GM18517 (cell line): Measurements from ENCODE around the gene DICER1.
"Not testable (repeated sequence)": the region's sequence is repeated elsewhere in the genome, so short reads cannot be mapped to it uniquely, and the experiment has no call there.

ENCODE experiments used
- ATAC-seq: cut with Tn5 transposase; IDR thresholded peaks from one replicate; pipeline ENCODE4 v1.9.1; 2021; ENCODE audit warnings: mild to moderate bottlenecking, moderate library complexity; ENCODE audit not compliant: unreplicated experiment

Gene DICER1

GRCh38 chr14:95185033-95185766 is 27.9 kb upstream of the DICER1 start:
- no peak for ATAC-seq

GRCh38 chr14:95184413-95184790 is 27.1 kb upstream of the DICER1 start:
- no peak for ATAC-seq

- no peak for ATAC-seq
Measured at GRCh38 chr14:95183532-95184412, 26.4 kb upstream of the DICER1 start.

- ATAC-seq = no peak
Measured at GRCh38 chr14:95183082-95183481, 25.8 kb upstream of the DICER1 start.

GRCh38 chr14:95182379-95182778 is 25.1 kb upstream of the DICER1 start:
- no peak for ATAC-seq

- ATAC-seq = no peak
Measured at GRCh38 chr14:95180966-95181741, 23.8 kb upstream of the DICER1 start.

- ATAC-seq = not testable (repeated sequence)
Measured at GRCh38 chr14:95175670-95176069, 18.3 kb upstream of the DICER1 start.

- no peak for ATAC-seq
Measured at GRCh38 chr14:95174184-95174792, 17.0 kb upstream of the DICER1 start.

GRCh38 chr14:95173518-95173917 is 16.2 kb upstream of the DICER1 start:
- no peak for ATAC-seq

- no peak for ATAC-seq
Measured at GRCh38 chr14:95167177-95167576, 9.8 kb upstream of the DICER1 start.

- no peak for ATAC-seq
Measured at GRCh38 chr14:95165517-95165916, 8.2 kb upstream of the DICER1 start.

- no peak for ATAC-seq
Measured at GRCh38 chr14:95164506-95164905, 7.2 kb upstream of the DICER1 start.

GRCh38 chr14:95163666-95164065 is 6.3 kb upstream of the DICER1 start:
- no peak for ATAC-seq

- no peak for ATAC-seq
Measured at GRCh38 chr14:95163132-95163531, 5.8 kb upstream of the DICER1 start.

GRCh38 chr14:95162641-95163040 is 5.3 kb upstream of the DICER1 start:
- no peak for ATAC-seq

GRCh38 chr14:95157048-95157326 is 342 bp downstream of the DICER1 start:
- ATAC-seq = peak; percentile 48

GRCh38 chr14:95156161-95157047 is 925 bp downstream of the DICER1 start:
- ATAC-seq = peak; percentile 17

- ATAC-seq = no peak
Measured at GRCh38 chr14:95155045-95155444, 2.3 kb downstream of the DICER1 start.

- ATAC-seq = no peak
Measured at GRCh38 chr14:95153866-95154265, 3.5 kb downstream of the DICER1 start.

- no peak for ATAC-seq
Measured at GRCh38 chr14:95151561-95151960, 5.8 kb downstream of the DICER1 start.
